Femur (tissue), 1 donor: ENCODE results near the gene WDR45B.
"Not testable (repeated sequence)": the region's sequence is repeated elsewhere in the genome, so short reads cannot be mapped to it uniquely, and the experiment has no call there.

ENCODE experiments used
- DNase-seq: peaks from one replicate; pipeline ENCODE4 v3.0.0-alpha.2; 2017

The WDR45B gene

GRCh38 chr17:82598256-82599119 lies 49.8 kb downstream of the WDR45B start:
- no peak for DNase-seq

- no peak for DNase-seq
These were observed 51.2 kb downstream of the WDR45B start for GRCh38 chr17:82596837-82597672.

- DNase-seq, result no peak
These were observed 51.9 kb downstream of the WDR45B start for GRCh38 chr17:82596296-82596695.

GRCh38 chr17:82595893-82596292 lies 52.4 kb downstream of the WDR45B start:
- DNase-seq, result no peak

GRCh38 chr17:82594571-82594970 lies 53.7 kb downstream of the WDR45B start:
- DNase-seq, result no peak

- peak; percentile 53 for DNase-seq
These were observed 54.6 kb downstream of the WDR45B start for GRCh38 chr17:82593590-82594087.

- DNase-seq, result peak; percentile 80
These were observed 55.3 kb downstream of the WDR45B start for GRCh38 chr17:82592767-82593589.

GRCh38 chr17:82592289-82592766 lies 55.9 kb downstream of the WDR45B start:
- no peak for DNase-seq

- DNase-seq, result no peak
These were observed 57.2 kb downstream of the WDR45B start for GRCh38 chr17:82590881-82591539.

GRCh38 chr17:82590216-82590615 lies 58.0 kb downstream of the WDR45B start:
- DNase-seq, result no peak

GRCh38 chr17:82589851-82590180 lies 58.4 kb downstream of the WDR45B start:
- DNase-seq, result no peak

- no peak for DNase-seq
These were observed 59.7 kb downstream of the WDR45B start for GRCh38 chr17:82588266-82589175.

- no peak for DNase-seq
These were observed 60.8 kb downstream of the WDR45B start for GRCh38 chr17:82587234-82588086.

- DNase-seq, result no peak
These were observed 61.5 kb downstream of the WDR45B start for GRCh38 chr17:82586576-82587233.

GRCh38 chr17:82585935-82586575 lies 62.2 kb downstream of the WDR45B start:
- DNase-seq, result peak; percentile 82

GRCh38 chr17:82583720-82584234 lies 64.5 kb downstream of the WDR45B start:
- no peak for DNase-seq

GRCh38 chr17:82582709-82583108 lies 65.5 kb downstream of the WDR45B start:
- DNase-seq, result no peak

- no peak for DNase-seq
These were observed 66.0 kb downstream of the WDR45B start for GRCh38 chr17:82582213-82582612.

GRCh38 chr17:82579969-82580368 lies 68.3 kb downstream of the WDR45B start:
- not testable (repeated sequence) for DNase-seq
